Chondrocyte (in vitro differentiated cells): Measurements from ENCODE around the gene CEMIP2. TPM values are rescaled to one million over a fixed set of nuclear protein-coding genes. Genes with fewer than 3 reads are reported as not detected.
A peak's percentile ranks its signal among the peaks of the same experiment; 100 is the strongest.

Experiments
- DNase-seq: peaks from one replicate; pipeline ENCODE4 v3.0.0; 2021; ENCODE audit warnings: mixed read lengths, low spot score
- H3K27ac Mint-ChIP-seq: one replicate; pipeline ENCODE4 v1.8.0; 2021; ENCODE audit warnings: mild to moderate bottlenecking, moderate library complexity, mixed read lengths; ENCODE audit not compliant: unreplicated experiment
- H3K27me3 Mint-ChIP-seq: 2 replicates; pipeline ENCODE4 v1.8.0; 2021; ENCODE audit warnings: low read depth, mixed read lengths
- H3K36me3 Mint-ChIP-seq: 2 replicates; pipeline ENCODE4 v1.8.0; 2021; ENCODE audit warnings: low read depth, mixed read lengths
- H3K4me1 Mint-ChIP-seq: 2 replicates; pipeline ENCODE4 v1.8.0; 2021; ENCODE audit warnings: low read depth, mild to moderate bottlenecking, mixed read lengths
- H3K4me3 Mint-ChIP-seq: one replicate; pipeline ENCODE4 v1.8.0; 2021; ENCODE audit warnings: mild to moderate bottlenecking, moderate library complexity, mixed read lengths; ENCODE audit not compliant: unreplicated experiment
- H3K9me3 Mint-ChIP-seq: 2 replicates; pipeline ENCODE4 v1.8.0; 2021; ENCODE audit warnings: low read depth, mixed read lengths
- CTCF ChIP-seq: fragments of 200-600 bp; sonication (generic); IDR thresholded peaks from 2 replicates; pipeline ENCODE4 v1.5.0; 2021; ENCODE audit warnings: antibody characterized with exemption, mild to moderate bottlenecking, moderate library complexity
- total RNA-seq: library from RNA; stranded (reverse); gene quantifications from 3 replicates; pipeline ENCODE4 v1.2.1, GENCODE V29; 2021

CEMIP2 gene
- total RNA-seq, 1 donor from 2014 or later: 23.3 TPM

DNA sequence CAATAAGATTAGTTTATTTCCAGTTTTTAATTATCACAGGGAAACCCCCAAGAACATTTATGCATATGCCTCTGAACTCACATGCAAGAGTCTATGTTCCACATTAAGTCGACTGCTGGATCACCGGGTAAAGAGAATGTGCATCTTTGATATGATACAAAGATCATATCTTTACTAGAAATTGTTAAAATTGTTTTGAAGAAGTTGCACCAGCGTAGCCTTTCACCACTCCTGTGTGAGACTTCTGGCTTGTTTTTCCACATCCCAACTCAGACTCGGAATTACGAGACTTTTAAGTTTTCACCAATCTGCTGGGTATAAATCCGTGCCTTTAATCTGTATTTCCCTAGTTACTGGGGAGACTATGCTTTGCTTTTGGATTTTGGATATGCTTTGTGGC lies 113.2 kb downstream of the CEMIP2 start:
- Mint-ChIP-seq H3K4me3 (no peak overlapping the region), H3K4me1 (no peaks in the 10 kb centered on the region)
- no peak for TF ChIP-seq CTCF

DNA sequence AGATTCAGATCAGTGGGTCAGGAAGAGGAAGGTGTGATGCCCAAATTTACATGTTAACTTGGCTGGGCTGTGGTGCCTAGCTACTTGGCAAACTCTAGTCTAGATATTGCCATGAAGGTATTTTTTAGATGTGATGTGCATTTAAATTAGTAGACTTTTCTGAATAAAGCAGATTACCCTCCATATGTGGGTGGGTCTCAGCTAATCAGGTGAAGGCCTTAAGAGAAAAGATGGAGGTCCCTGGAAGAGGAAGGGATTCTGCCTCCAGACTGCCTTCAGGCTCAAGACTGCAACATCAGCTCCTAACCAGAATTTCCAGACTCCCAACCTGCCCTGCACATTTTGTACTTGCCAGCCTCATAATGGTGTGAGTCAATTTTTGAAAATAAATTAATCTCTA lies 115.8 kb downstream of the CEMIP2 start:
- Mint-ChIP-seq H3K36me3 (peaks cover 2% of the 10 kb centered on the region), H3K9me3 (no peaks in the 10 kb centered on the region)

More for the DNA sequence above, 113.2 kb downstream of the CEMIP2 start:
- no peaks in the 10 kb centered on the region for H3K9me3 Mint-ChIP-seq
- no peak overlapping the region for H3K27ac Mint-ChIP-seq
- peaks cover 2% of the 10 kb centered on the region for H3K36me3 Mint-ChIP-seq
- no peak for DNase-seq
- H3K27me3 Mint-ChIP-seq: peaks cover 22% of the 10 kb centered on the region

GRCh38 chr9:71648453-71648852 lies 119.9 kb downstream of the CEMIP2 start:
- H3K4me1 Mint-ChIP-seq: peaks cover 10% of the 10 kb centered on the region

More for the DNA sequence above, 115.8 kb downstream of the CEMIP2 start:
- DNase-seq: no peak
- Mint-ChIP-seq H3K4me1 (peaks cover 1% of the 10 kb centered on the region), H3K4me3 (no peak overlapping the region), H3K27ac (no peak overlapping the region), H3K27me3 (peaks cover 19% of the 10 kb centered on the region)
- no peak for TF ChIP-seq CTCF

GRCh38 chr9:71647094-71647591 lies 121.2 kb downstream of the CEMIP2 start:
- peak overlapping the region; percentile 49 for H3K4me3 Mint-ChIP-seq
- peaks cover 8% of the 10 kb centered on the region for H3K27me3 Mint-ChIP-seq
- peaks cover 10% of the 10 kb centered on the region for H3K4me1 Mint-ChIP-seq
- no peak overlapping the region for H3K27ac Mint-ChIP-seq
- peaks cover under 1% of the 10 kb centered on the region for H3K36me3 Mint-ChIP-seq
- DNase-seq: no peak
- H3K9me3 Mint-ChIP-seq: no peaks in the 10 kb centered on the region
- no peak for TF ChIP-seq CTCF

More at GRCh38 chr9:71648453-71648852, 119.9 kb downstream of the CEMIP2 start:
- TF ChIP-seq CTCF: no peak
- Mint-ChIP-seq H3K4me3 (no peak overlapping the region), H3K36me3 (peaks cover 2% of the 10 kb centered on the region), H3K27ac (no peak overlapping the region), H3K9me3 (no peaks in the 10 kb centered on the region), H3K27me3 (peaks cover 11% of the 10 kb centered on the region)
- no peak for DNase-seq

GRCh38 chr9:71646131-71646530 lies 122.2 kb downstream of the CEMIP2 start:
- Mint-ChIP-seq H3K9me3 (no peaks in the 10 kb centered on the region), H3K27ac (no peak overlapping the region), H3K36me3 (no peaks in the 10 kb centered on the region), H3K4me1 (peaks cover 10% of the 10 kb centered on the region), H3K4me3 (no peak overlapping the region), H3K27me3 (peaks cover 6% of the 10 kb centered on the region)
- no peak for TF ChIP-seq CTCF
- DNase-seq: no peak
